HEK293 (cell line): Measurements from ENCODE around the gene CLTC.

Experiments
- CTCF ChIA-PET: fragments of 350-600 bp; formaldehyde crosslinking; extraction: SDS; loops from one replicate; lab custom pipeline; 2021; ENCODE audit warnings: antibody characterized with exemption; lab: Yijun Ruan, JAX
- POLR2A ChIA-PET: fragments of 300-600 bp; formaldehyde crosslinking; extraction: SDS; loops from one replicate; lab custom pipeline; 2020; ENCODE audit warnings: antibody characterized with exemption, inconsistent platforms; lab: Yijun Ruan, JAX
- H3K27ac ChIP-seq: fragments of 200-500 bp; sonication (Bioruptor generic); 2 replicates; pipeline ENCODE4 v1.5.1; 2014; ENCODE audit warnings: low read depth, low read length, control low read depth, inconsistent platforms; ENCODE audit errors: extremely low read depth
- H3K36me3 ChIP-seq, 2 experiments: fragments of 200-500 bp in 1 of 2; sonication (Bioruptor generic) in 1 of 2; 1 replicate in 1 of 2; 2 replicates in 1 of 2; pipeline ENCODE4 v1.5.1; 2014 to 2017; ENCODE audit warnings: inconsistent platforms in 2 of 2, low read length in 2 of 2; ENCODE audit not compliant: control insufficient read depth in 2 of 2, insufficient read depth in 1 of 2
- H3K4me1 ChIP-seq: fragments of 200-500 bp; sonication (Bioruptor generic); 2 replicates; pipeline ENCODE4 v1.5.1; 2014; ENCODE audit warnings: mild to moderate bottlenecking, low read length, inconsistent platforms; ENCODE audit not compliant: control insufficient read depth, insufficient read depth
- H3K4me3 ChIP-seq: 2 replicates; pipeline ENCODE4 v1.5.1; 2011; ENCODE audit warnings: low read depth, mild to moderate bottlenecking, control low read depth, low read length, moderate library complexity
- H3K9me3 ChIP-seq: fragments of 200-500 bp; sonication (Bioruptor generic); 2 replicates; pipeline ENCODE4 v1.5.1; 2014; ENCODE audit warnings: low read depth, low read length, inconsistent platforms; ENCODE audit not compliant: control insufficient read depth, insufficient read depth
- EGR2 ChIP-seq: fragments of 450-650 bp; formaldehyde crosslinking; IDR thresholded peaks from 2 replicates; pipeline ENCODE4 v1.5.1; 2016; ENCODE audit warnings: low read depth, missing biosample characterization, missing genetic modification characterization
- ZBTB21 ChIP-seq: fragments of 450-650 bp; formaldehyde crosslinking; IDR thresholded peaks from 2 replicates; pipeline ENCODE4 v1.5.1; 2017; ENCODE audit warnings: missing biosample characterization, missing genetic modification characterization
- ZNF16 ChIP-seq: fragments of 450-650 bp; formaldehyde crosslinking; IDR thresholded peaks from 2 replicates; pipeline ENCODE4 v1.5.1; 2016; ENCODE audit warnings: low read depth, missing biosample characterization, missing genetic modification characterization
- ZNF175 ChIP-seq: fragments of 450-650 bp; formaldehyde crosslinking; IDR thresholded peaks from 2 replicates; pipeline ENCODE4 v1.5.1; 2016; ENCODE audit warnings: missing biosample characterization, missing genetic modification characterization
- ZNF184 ChIP-seq: fragments of 450-650 bp; IDR thresholded peaks from 2 replicates; pipeline ENCODE4 v1.5.1; 2018; ENCODE audit warnings: missing biosample characterization, mild to moderate bottlenecking, missing genetic modification characterization
- ZNF274 ChIP-seq, 2 experiments: fragments of 200-500 bp in 1 of 2; fragments of 450-650 bp in 1 of 2; sonication (Bioruptor generic) in 1 of 2; formaldehyde crosslinking in 1 of 2; IDR thresholded peaks; 2 replicates each; pipeline versions ENCODE4 v1.5.1 to v1.6.1; 2014 to 2016; ENCODE audit warnings: borderline replicate concordance in 1 of 2, inconsistent platforms in 1 of 2, low read length in 1 of 2, missing biosample characterization in 1 of 2, missing genetic modification characterization in 1 of 2
- ZNF311 ChIP-seq: fragments of 450-650 bp; formaldehyde crosslinking; IDR thresholded peaks from 2 replicates; pipeline ENCODE4 v1.5.1; 2017; ENCODE audit warnings: missing biosample characterization, missing genetic modification characterization, borderline replicate concordance
- ZNF350 ChIP-seq: fragments of 450-650 bp; formaldehyde crosslinking; IDR thresholded peaks from 2 replicates; pipeline ENCODE4 v1.5.0; 2017; ENCODE audit warnings: missing biosample characterization, mild to moderate bottlenecking, missing genetic modification characterization
- ZNF48 ChIP-seq: fragments of 450-650 bp; formaldehyde crosslinking; IDR thresholded peaks from 2 replicates; pipeline ENCODE4 v1.5.1; 2016; ENCODE audit warnings: missing biosample characterization, missing genetic modification characterization
- TF ChIP-seq, protein P1 (sequence below): fragments of 450-650 bp; formaldehyde crosslinking; IDR thresholded peaks from 2 replicates; pipeline ENCODE4 v1.5.1; 2016; ENCODE audit warnings: missing biosample characterization, missing genetic modification characterization
- TF ChIP-seq, protein P2 (sequence below): fragments of 450-650 bp; formaldehyde crosslinking; IDR thresholded peaks from 2 replicates; pipeline ENCODE4 v1.5.1; 2016; ENCODE audit warnings: missing biosample characterization, missing genetic modification characterization
- TF ChIP-seq, protein P3 (sequence below): fragments of 450-650 bp; formaldehyde crosslinking; IDR thresholded peaks from 2 replicates; pipeline ENCODE4 v1.5.1; 2017; ENCODE audit warnings: missing biosample characterization, missing genetic modification characterization
- TF ChIP-seq, protein P4 (sequence below): fragments of 450-650 bp; formaldehyde crosslinking; IDR thresholded peaks from 2 replicates; pipeline ENCODE4 v1.5.1; 2017; ENCODE audit warnings: missing biosample characterization, missing genetic modification characterization
- TF ChIP-seq, protein P5 (sequence below): fragments of 450-650 bp; formaldehyde crosslinking; IDR thresholded peaks from 2 replicates; pipeline ENCODE4 v1.5.1; 2016; ENCODE audit warnings: missing biosample characterization, missing genetic modification characterization

The CLTC gene

DNA sequence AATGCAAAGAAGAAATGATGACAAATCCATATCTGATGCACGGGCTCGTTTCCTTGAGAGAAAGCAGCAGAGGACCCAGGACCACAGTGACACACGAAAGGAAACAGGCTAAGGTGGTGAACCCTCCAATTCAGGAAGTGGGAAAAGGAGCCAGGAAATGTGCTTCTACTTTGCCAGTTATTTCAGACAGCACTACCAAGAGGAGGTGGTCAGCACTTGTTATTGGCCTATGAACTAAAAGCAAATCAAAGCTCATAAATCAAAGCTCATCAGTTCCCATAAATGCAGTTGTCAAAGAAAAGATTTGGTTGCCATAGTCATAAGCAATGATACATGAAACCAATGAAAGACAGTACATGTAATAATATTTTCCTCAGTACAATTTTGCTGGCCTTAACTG lies 12.6 kb upstream of the CLTC start:
- H3K36me3 ChIP-seq = peaks cover 71 to 76% of the 10 kb centered on the region in 2 experiments
- TF ChIP-seq, protein P1, sequence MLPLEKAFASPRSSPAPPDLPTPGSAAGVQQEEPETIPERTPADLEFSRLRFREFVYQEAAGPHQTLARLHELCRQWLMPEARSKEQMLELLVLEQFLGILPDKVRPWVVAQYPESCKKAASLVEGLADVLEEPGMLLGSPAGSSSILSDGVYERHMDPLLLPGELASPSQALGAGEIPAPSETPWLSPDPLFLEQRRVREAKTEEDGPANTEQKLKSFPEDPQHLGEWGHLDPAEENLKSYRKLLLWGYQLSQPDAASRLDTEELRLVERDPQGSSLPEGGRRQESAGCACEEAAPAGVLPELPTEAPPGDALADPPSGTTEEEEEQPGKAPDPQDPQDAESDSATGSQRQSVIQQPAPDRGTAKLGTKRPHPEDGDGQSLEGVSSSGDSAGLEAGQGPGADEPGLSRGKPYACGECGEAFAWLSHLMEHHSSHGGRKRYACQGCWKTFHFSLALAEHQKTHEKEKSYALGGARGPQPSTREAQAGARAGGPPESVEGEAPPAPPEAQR (tag by site-specific recombination) = no peak
- TF ChIP-seq, protein P2, sequence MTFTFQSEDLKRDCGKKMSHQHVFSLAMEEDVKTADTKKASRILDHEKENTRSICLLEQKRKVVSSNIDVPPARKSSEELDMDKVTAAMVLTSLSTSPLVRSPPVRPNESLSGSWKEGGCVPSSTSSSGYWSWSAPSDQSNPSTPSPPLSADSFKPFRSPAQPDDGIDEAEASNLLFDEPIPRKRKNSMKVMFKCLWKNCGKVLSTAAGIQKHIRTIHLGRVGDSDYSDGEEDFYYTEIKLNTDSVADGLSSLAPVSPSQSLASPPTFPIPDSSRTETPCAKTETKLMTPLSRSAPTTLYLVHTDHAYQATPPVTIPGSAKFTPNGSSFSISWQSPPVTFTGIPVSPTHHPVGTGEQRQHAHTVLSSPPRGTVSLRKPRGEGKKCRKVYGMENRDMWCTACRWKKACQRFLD (tag by site-specific recombination) = no peak
- TF ChIP-seq ZNF16 (tag by site-specific recombination) (no peak), ZNF274 (IDR thresholded peaks at IDR 0.05; ENCODE audit: low read length) (no peak), ZNF274 (tag by site-specific recombination; IDR thresholded peaks at IDR 0.05; ENCODE audit: borderline replicate concordance) (no peak), ZNF48 (tag by site-specific recombination) (no peak), ZNF311 (tag by site-specific recombination) (no peak), ZBTB21 (tag by site-specific recombination) (no peak), ZNF175 (tag by site-specific recombination) (no peak)
- TF ChIP-seq, protein P3, sequence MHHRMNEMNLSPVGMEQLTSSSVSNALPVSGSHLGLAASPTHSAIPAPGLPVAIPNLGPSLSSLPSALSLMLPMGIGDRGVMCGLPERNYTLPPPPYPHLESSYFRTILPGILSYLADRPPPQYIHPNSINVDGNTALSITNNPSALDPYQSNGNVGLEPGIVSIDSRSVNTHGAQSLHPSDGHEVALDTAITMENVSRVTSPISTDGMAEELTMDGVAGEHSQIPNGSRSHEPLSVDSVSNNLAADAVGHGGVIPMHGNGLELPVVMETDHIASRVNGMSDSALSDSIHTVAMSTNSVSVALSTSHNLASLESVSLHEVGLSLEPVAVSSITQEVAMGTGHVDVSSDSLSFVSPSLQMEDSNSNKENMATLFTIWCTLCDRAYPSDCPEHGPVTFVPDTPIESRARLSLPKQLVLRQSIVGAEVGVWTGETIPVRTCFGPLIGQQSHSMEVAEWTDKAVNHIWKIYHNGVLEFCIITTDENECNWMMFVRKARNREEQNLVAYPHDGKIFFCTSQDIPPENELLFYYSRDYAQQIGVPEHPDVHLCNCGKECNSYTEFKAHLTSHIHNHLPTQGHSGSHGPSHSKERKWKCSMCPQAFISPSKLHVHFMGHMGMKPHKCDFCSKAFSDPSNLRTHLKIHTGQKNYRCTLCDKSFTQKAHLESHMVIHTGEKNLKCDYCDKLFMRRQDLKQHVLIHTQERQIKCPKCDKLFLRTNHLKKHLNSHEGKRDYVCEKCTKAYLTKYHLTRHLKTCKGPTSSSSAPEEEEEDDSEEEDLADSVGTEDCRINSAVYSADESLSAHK (tag by site-specific recombination) = no peak
- no peak overlapping the region for H3K4me3 ChIP-seq
- POLR2A ChIA-PET = no interaction called here
- H3K9me3 ChIP-seq = no peaks in the 10 kb centered on the region
- H3K27ac ChIP-seq = no peak overlapping the region
- CTCF ChIA-PET = interaction anchor here (0.6 to 1.7 kb wide), 8 partner anchors 10 to 89 kb away, joined by 3 to 10 read pairs (median 4); no protein-coding TSS in a partner anchor
- H3K4me1 ChIP-seq = no peaks in the 10 kb centered on the region

DNA sequence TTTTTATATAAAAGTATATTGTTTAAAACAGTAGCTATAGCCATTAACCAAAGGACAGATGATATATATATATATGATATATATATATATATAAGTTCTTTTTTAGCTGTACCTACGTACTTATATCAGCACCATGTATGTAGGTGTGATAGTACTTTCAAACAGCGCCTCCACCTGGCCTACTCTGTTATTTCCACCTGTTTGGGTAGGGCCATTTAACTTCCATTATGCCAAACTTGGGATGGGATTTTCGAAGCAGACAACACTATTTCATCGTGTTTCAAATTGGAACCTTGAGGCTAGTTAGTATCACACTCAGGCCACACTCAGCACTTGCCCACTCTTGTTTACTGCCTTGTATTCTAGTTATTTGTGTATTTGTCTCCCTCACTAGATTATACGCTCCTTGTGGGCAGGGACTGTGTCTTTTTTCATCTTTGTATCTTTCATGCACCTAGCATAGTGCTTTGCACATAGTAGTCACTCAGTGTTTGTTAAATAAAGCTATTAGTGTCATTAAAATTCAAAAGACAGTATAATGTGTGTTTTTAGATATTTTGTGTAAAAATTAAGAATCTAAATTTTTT lies 11.8 kb upstream of the CLTC start:
- Histone ChIP-seq H3K9me3 (no peaks in the 10 kb centered on the region), H3K4me3 (no peak overlapping the region), H3K27ac (no peak overlapping the region), H3K4me1 (no peaks in the 10 kb centered on the region), H3K36me3 (peaks cover 63 to 68% of the 10 kb centered on the region in 2 experiments)
- ChIA-PET POLR2A (no interaction called here), CTCF (interaction anchor here (0.6 to 1.7 kb wide), 9 partner anchors 9 to 565 kb away, joined by 3 to 10 read pairs (median 4); no protein-coding TSS in a partner anchor)
- TF ChIP-seq, protein P4, sequence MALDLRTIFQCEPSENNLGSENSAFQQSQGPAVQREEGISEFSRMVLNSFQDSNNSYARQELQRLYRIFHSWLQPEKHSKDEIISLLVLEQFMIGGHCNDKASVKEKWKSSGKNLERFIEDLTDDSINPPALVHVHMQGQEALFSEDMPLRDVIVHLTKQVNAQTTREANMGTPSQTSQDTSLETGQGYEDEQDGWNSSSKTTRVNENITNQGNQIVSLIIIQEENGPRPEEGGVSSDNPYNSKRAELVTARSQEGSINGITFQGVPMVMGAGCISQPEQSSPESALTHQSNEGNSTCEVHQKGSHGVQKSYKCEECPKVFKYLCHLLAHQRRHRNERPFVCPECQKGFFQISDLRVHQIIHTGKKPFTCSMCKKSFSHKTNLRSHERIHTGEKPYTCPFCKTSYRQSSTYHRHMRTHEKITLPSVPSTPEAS (tag by site-specific recombination) = no peak
- TF ChIP-seq ZNF184 (tag by site-specific recombination) (no peak), ZNF350 (no peak), EGR2 (tag by site-specific recombination) (no peak)
- TF ChIP-seq, protein P5, sequence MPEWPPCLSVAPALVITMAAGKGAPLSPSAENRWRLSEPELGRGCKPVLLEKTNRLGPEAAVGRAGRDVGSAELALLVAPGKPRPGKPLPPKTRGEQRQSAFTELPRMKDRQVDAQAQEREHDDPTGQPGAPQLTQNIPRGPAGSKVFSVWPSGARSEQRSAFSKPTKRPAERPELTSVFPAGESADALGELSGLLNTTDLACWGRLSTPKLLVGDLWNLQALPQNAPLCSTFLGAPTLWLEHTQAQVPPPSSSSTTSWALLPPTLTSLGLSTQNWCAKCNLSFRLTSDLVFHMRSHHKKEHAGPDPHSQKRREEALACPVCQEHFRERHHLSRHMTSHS (tag by site-specific recombination) = no peak
